HG02798 (cell line): ENCODE measurements around the gene DIP2C.
"Not testable (repeated sequence)": the region's sequence is repeated elsewhere in the genome, so short reads cannot be mapped to it uniquely, and the experiment has no call there.

Experiments used
- ATAC-seq: cut with Tn5 transposase; IDR thresholded peaks from one replicate; pipeline ENCODE4 v1.9.1; 2021; ENCODE audit warnings: mild to moderate bottlenecking; ENCODE audit not compliant: unreplicated experiment, poor library complexity

The DIP2C gene

GRCh38 chr10:689452-690371, at the start of gene DIP2C:
TSS of gene DIP2C (minus strand) at chr10:689668. CDS start at chr10:689578, 90 bp downstream.
- no peak for ATAC-seq

GRCh38 chr10:734481-734880, 45.0 kb upstream of the DIP2C start:
- ATAC-seq = no peak

GRCh38 chr10:733086-733485, 43.6 kb upstream of the DIP2C start:
- no peak for ATAC-seq

- ATAC-seq = no peak
Observed at GRCh38 chr10:729213-729612, 39.7 kb upstream of the DIP2C start.

GRCh38 chr10:728603-729002, 39.1 kb upstream of the DIP2C start:
- no peak for ATAC-seq

- no peak for ATAC-seq
Observed at GRCh38 chr10:727162-727790, 37.8 kb upstream of the DIP2C start.

GRCh38 chr10:725786-726185, 36.3 kb upstream of the DIP2C start:
- ATAC-seq = no peak

DNA sequence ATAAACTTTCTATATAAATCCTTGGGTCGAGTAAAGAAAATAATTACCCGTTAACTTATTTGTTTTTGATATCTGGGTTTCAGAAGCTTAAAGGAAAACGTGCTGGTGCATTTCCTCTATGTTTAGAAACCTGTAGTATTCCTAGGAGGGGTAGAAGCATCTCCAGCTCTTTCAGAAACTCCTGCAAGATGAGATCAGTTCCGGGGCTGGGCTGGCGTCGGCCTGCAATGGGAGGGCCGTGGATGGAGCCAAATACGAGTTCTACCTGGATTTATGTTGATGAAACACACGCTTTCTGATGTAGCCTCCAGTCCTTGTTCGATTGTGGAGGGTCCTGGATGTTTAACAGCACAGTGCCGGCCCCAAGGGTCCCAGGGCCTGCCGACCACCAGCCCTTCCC, 35.8 kb upstream of the DIP2C start:
- no peak for ATAC-seq

DNA sequence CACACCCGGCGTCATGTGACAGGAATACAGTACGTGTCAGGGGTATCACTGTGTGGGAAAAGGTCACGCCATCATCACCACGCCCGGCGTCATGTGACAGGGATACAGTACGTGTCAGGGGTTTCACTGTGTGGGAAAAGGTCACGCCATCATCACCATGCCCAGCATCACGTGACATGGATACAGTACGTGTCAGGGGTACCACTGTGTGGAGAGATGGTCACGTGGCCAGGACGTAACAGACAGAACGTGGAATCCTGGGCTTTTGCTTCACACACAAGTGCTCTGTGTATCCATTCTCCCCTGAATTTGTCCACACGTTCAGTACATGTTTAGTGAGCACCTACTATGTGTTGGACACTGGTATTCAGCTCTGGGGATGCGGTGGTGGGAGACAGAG, 34.5 kb upstream of the DIP2C start:
- ATAC-seq = no peak

DNA sequence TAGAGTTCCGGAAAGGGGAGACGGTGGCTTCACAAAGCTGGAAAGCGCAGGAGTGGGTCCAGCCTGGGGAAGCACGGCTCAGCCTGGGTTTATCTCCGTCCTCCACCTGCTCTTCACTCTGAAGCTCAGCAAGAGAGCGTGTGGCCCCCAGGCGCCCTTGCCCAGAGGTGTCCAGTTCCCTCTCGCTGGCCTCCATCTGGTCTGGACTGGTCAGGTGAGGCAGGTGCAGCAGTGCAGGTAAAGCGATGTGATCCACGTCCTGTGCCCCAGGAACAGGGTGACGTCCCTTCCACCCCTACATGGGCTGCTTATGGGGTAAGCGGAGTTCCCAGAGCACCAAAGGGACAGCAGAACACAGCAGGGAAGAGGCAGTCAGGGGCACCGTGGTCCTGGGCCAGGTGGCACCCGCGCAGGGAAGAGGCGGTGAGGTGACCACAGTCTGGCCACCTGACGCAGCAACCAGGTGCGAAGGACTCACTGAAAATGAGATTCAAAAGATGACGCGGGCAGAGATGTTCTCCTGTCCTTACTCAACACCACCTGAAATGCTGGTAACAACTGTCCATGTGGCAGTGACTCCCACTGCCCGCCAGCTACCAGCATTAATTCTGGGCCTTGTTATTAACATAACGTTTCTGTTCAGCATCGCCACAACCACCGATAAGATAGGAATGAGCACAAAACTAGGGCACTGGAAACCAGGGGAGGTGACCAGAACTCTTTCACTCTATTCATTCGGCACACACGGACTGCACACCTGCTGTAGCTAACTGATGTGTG, 33.0 kb upstream of the DIP2C start:
- no peak for ATAC-seq

GRCh38 chr10:718143-718700, 28.8 kb upstream of the DIP2C start:
- ATAC-seq = no peak

DNA sequence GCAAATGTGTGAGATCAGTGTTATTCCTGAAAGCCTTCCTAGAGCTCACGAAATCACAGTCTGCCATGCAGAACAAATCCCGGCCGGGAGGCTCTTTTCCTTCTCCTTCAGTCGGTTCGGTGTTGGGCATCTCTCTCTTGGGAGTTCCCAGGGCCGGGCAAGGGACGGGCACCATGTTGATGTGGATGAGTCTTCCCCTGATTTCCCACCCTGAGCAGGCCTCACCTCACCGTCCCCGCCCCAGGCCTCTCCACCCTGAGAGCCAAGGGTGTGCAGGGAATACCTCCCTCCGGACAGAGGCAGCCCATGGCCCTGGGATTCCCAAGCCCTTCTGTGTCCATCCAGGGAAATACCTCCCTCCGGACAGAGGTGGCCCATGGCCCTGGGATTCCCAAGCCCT, 28.0 kb upstream of the DIP2C start:
- no peak for ATAC-seq

GRCh38 chr10:716821-717220, 27.4 kb upstream of the DIP2C start:
- no peak for ATAC-seq

GRCh38 chr10:714214-714613, 24.7 kb upstream of the DIP2C start:
- no peak for ATAC-seq

DNA sequence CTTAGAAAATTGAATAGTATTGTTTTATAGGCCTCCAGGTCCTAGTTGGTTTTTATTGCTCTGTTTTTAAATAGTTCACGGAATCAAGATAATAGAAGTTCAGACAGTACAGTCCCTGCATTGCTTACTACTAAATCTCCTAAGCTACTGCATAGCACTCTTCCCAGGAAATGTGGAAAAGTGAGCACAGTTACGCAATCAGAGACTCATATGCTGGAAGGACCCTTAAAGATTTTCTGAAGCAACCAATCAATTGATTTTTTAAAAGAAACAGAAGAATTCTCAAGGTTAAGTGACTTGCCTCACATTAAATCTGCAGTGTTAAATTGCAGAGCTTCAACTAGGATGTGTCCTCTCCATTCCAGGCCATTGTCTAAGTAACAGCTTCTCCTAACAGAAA, 23.1 kb upstream of the DIP2C start:
- no peak for ATAC-seq

DNA sequence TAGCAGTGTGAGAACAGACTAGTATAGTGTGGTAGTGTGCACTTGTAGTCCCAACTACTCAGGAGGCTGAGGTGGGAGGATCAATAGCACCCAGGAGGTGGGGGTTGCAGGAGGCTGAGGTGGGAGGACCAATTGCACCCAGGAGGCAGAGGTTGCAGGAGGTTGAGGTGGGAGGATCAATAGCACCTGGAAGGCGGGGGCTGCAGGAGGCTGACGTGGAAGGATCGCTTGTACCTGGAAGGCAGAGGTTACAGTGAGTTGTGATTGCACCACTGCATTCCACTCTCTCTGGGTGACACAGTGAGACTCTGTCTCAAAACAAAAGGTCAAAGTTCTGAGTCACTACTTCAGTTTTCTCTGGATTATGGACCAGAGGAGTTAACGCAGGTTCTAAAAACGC, 22.6 kb upstream of the DIP2C start:
- no peak for ATAC-seq

- no peak for ATAC-seq
Observed at GRCh38 chr10:707861-708260, 18.4 kb upstream of the DIP2C start.

- no peak for ATAC-seq
Observed at GRCh38 chr10:707456-707855, 18.0 kb upstream of the DIP2C start.

- ATAC-seq = no peak
Observed at GRCh38 chr10:703118-703517, 13.7 kb upstream of the DIP2C start.

DNA sequence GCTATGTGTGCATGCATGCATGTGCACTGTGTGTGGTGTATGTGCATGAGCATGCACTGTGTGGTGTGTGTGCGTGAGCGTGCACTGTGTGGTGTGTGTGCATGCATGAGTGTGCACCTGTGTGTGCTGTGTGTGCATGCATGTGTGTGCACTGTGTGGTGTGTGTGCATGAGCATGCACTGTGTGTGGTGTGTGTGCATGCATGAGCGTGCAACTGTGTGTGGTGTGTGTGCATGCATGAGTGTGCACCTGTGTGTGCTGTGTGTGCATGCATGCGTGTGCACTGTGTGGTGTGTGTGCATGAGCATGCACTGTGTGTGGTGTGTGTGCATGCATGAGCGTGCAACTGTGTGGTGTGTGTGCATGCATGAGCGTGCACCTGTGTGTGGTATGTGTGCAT, 10.7 kb upstream of the DIP2C start:
- not testable (repeated sequence) for ATAC-seq
